Mesenchymal stem cell (in vitro differentiated cells and primary cell): Measurements from ENCODE around the gene PGA5.
A peak's percentile ranks its signal among the peaks of the same experiment; 100 is the strongest.

ENCODE experiments used
- DNase-seq: peaks from one replicate; pipeline ENCODE4 v3.0.0-alpha.2; 2013
- H2AFZ ChIP-seq: one replicate; pipeline ENCODE4 v1.6.1; 2013; ENCODE audit warnings: low read depth, mild to moderate bottlenecking, control low read depth, inconsistent platforms, low read length, moderate library complexity
- H2AK5ac ChIP-seq: 2 replicates; pipeline ENCODE4 v1.6.1; 2013; ENCODE audit warnings: low read length, moderate library complexity, mild to moderate bottlenecking, inconsistent platforms; ENCODE audit not compliant: severe bottlenecking
- H2BK120ac ChIP-seq: one replicate; pipeline ENCODE4 v1.6.1; 2013; ENCODE audit warnings: low read depth, mild to moderate bottlenecking, inconsistent platforms, low read length, moderate library complexity
- H2BK12ac ChIP-seq, 2 experiments: one replicate each; pipeline ENCODE4 v1.6.1; 2013; ENCODE audit warnings: inconsistent platforms in 2 of 2, low read length in 2 of 2, mild to moderate bottlenecking in 2 of 2, moderate library complexity in 2 of 2, control low read depth in 1 of 2
- H2BK15ac ChIP-seq: one replicate; pipeline ENCODE4 v1.6.1; 2013; ENCODE audit warnings: mild to moderate bottlenecking, low read depth, inconsistent platforms; ENCODE audit not compliant: poor library complexity, severe bottlenecking
- H2BK5ac ChIP-seq: 2 replicates; pipeline ENCODE4 v1.6.1; 2013; ENCODE audit warnings: low read depth, mild to moderate bottlenecking, low read length, control low read depth, inconsistent platforms; ENCODE audit not compliant: poor library complexity, severe bottlenecking
- H3K14ac ChIP-seq, 2 experiments: one replicate each; pipeline ENCODE4 v1.6.1; 2013; ENCODE audit warnings: inconsistent platforms in 2 of 2, low read length in 2 of 2, control low read depth in 1 of 2, mild to moderate bottlenecking in 1 of 2, moderate library complexity in 1 of 2
- H3K18ac ChIP-seq, 2 experiments: one replicate each; pipeline ENCODE4 v1.6.1; 2013; ENCODE audit warnings: inconsistent platforms in 2 of 2, low read length in 2 of 2, control low read depth in 1 of 2, low read depth in 1 of 2, mild to moderate bottlenecking in 1 of 2
- H3K23ac ChIP-seq, 2 experiments: one replicate each; pipeline ENCODE4 v1.6.1; 2013; ENCODE audit warnings: inconsistent platforms in 2 of 2, low read length in 2 of 2, mild to moderate bottlenecking in 2 of 2, moderate library complexity in 2 of 2, control low read depth in 1 of 2
- H3K27ac ChIP-seq: 2 replicates; pipeline ENCODE4 v1.5.1; 2013; ENCODE audit warnings: mild to moderate bottlenecking, moderate library complexity, low read length, control low read depth, inconsistent platforms; ENCODE audit not compliant: poor library complexity, severe bottlenecking
- H3K27me3 ChIP-seq, 2 experiments: 2 replicates each; pipeline versions ENCODE4 v1.6.1 to v1.7.0; 2013; ENCODE audit warnings: low read length in 2 of 2, mild to moderate bottlenecking in 2 of 2, moderate library complexity in 2 of 2, control low read depth in 1 of 2, inconsistent platforms in 1 of 2; ENCODE audit not compliant: control insufficient read depth in 1 of 2, insufficient read depth in 1 of 2
- H3K36me3 ChIP-seq, 2 experiments: 2 replicates each; pipeline versions ENCODE4 v1.6.1 to v1.7.0; 2013; ENCODE audit warnings: low read length in 2 of 2, control low read depth in 1 of 2, inconsistent platforms in 1 of 2, low read depth in 1 of 2, mild to moderate bottlenecking in 1 of 2; ENCODE audit not compliant: insufficient read depth in 2 of 2, control insufficient read depth in 1 of 2
- H3K4ac ChIP-seq, 2 experiments: one replicate each; pipeline ENCODE4 v1.6.1; 2013; ENCODE audit warnings: inconsistent platforms in 2 of 2, low read length in 2 of 2, mild to moderate bottlenecking in 2 of 2, moderate library complexity in 2 of 2, control low read depth in 1 of 2, low read depth in 1 of 2
- H3K4me1 ChIP-seq: 2 replicates; pipeline ENCODE4 v1.6.1; 2013; ENCODE audit warnings: low read depth, low read length, control low read depth; ENCODE audit not compliant: control insufficient read depth, insufficient read depth
- H3K4me2 ChIP-seq: 2 replicates; pipeline ENCODE4 v1.6.1; 2013; ENCODE audit warnings: low read length, mild to moderate bottlenecking, inconsistent platforms; ENCODE audit not compliant: poor library complexity, severe bottlenecking
- H3K4me3 ChIP-seq, 2 experiments: 2 replicates each; pipeline versions ENCODE4 v1.5.1 to v1.7.0; 2013; ENCODE audit warnings: low read length in 2 of 2, mild to moderate bottlenecking in 2 of 2, control low read depth in 1 of 2, low read depth in 1 of 2; ENCODE audit not compliant: insufficient read depth in 1 of 2
- H3K79me1 ChIP-seq: replicated peaks from 2 replicates; pipeline ENCODE4 v1.6.1; 2013; ENCODE audit warnings: mild to moderate bottlenecking, control low read depth, low read length, inconsistent platforms; ENCODE audit not compliant: poor library complexity, severe bottlenecking
- H3K9ac ChIP-seq: 2 replicates; pipeline ENCODE4 v1.7.0; 2013; ENCODE audit warnings: mild to moderate bottlenecking, low read length, moderate library complexity
- H3K9me3 ChIP-seq: 2 replicates; pipeline ENCODE4 v1.7.0; 2013; ENCODE audit warnings: mild to moderate bottlenecking, low read length; ENCODE audit not compliant: control insufficient read depth
- H4K8ac ChIP-seq: one replicate; pipeline ENCODE4 v1.6.1; 2013; ENCODE audit warnings: inconsistent platforms, mild to moderate bottlenecking, low read length, moderate library complexity
- H4K91ac ChIP-seq: one replicate; pipeline ENCODE4 v1.6.1; 2013; ENCODE audit warnings: mild to moderate bottlenecking, low read length, inconsistent platforms
- WGBS: methylation state at CpG from one replicate; pipeline ENCODE4 v1.1.7; 2013; ENCODE audit warnings: mixed read lengths; 5-methylcytosine and 5-hydroxymethylcytosine counted together

The PGA5 gene

DNA sequence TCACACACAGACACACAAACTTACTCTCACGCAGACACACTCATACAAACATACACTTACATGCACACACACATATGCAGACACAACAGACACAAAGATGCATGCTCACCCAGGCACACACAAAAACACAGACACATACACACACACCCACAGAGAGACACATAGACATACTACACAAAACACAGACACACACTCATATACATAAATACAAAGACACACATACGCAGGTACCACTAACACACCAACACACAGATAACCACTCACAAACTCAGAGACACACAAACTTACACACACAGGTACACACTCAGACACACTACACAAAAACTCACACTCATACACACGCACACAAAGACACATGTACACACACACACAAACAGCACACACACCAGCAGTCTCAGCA is 31.8 kb downstream of the PGA5 start:
- no peak overlapping the region for H2BK5ac ChIP-seq
- no peaks in the 10 kb centered on the region for H3K9me3 ChIP-seq
- H2AFZ ChIP-seq = no peak overlapping the region
- H3K79me1 ChIP-seq = no peaks in the 10 kb centered on the region
- no peaks in the 10 kb centered on the region for H3K27me3 ChIP-seq
- H3K4me1 ChIP-seq = peaks cover 5% of the 10 kb centered on the region
- H4K91ac ChIP-seq = no peak overlapping the region
- no peak overlapping the region for H2BK120ac ChIP-seq
- H2BK15ac ChIP-seq = no peak overlapping the region
- H3K36me3 ChIP-seq = peaks cover 43 to 65% of the 10 kb centered on the region in 2 experiments
- H4K8ac ChIP-seq = no peak overlapping the region
- no peak overlapping the region for H3K18ac ChIP-seq
- H3K27ac ChIP-seq = no peak overlapping the region
- DNase-seq = no peak
- WGBS = 94% methylated on average over 3 of the region's 3 CpGs
- H3K4ac ChIP-seq = no peak overlapping the region
- H2BK12ac ChIP-seq = no peak overlapping the region
- no peak overlapping the region for H3K4me2 ChIP-seq
- no peak overlapping the region for H3K4me3 ChIP-seq
- no peak overlapping the region for H2AK5ac ChIP-seq
- H3K14ac ChIP-seq = no peak overlapping the region
- H3K9ac ChIP-seq = no peak overlapping the region
- no peak overlapping the region for H3K23ac ChIP-seq

DNA sequence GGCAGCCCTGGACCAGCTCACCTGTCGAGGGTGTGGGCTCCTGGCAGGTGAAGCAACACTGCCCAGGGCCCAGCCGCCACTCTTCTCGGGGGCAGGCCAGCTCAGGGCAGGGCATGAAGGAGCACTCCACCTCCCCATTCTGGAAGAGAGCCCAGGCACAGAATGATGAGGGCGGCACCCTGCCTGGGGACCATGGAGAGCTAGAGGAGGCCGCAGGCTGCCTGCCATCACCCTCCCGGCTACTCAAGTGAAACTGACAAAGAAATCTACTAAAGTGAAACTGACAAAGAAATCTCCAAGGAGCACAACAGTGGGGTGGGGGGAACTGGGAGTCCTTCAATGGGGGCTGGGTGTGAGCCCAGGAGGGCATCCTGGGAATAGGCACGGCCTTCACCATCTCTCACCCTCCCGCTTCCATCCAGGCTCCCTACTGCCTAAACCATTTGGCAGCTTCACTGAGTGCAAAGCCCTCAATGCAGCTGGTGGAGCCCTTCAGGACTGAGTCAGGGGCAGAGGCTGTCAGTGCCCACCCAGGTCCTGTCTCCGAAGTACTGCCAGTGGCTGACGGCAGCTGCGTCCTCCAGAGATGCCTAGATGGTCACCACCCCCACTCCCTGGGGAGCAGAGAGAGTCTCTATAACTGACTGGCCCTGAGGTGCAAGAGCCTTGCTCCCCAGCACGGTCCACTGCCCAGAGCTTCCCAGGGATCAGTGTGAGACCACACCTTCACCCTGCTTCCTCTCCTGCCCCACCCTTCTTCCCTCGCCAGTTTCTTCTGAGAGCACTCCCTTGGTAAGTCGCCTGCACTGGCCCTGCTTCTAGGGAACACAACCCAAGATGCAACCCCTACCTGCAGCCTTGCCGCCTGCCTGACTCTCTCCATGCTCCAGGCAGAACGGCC is 32.5 kb downstream of the PGA5 start:
- Histone ChIP-seq H4K8ac (no peak overlapping the region), H3K4ac (no peak overlapping the region), H3K4me3 (no peak overlapping the region), H3K27ac (no peak overlapping the region), H3K4me1 (peaks cover 5% of the 10 kb centered on the region), H2BK5ac (no peak overlapping the region), H3K79me1 (no peaks in the 10 kb centered on the region), H3K9ac (peak overlapping the region; percentile 20), H3K27me3 (no peaks in the 10 kb centered on the region), H2BK15ac (no peak overlapping the region), H3K4me2 (no peak overlapping the region), H2AK5ac (no peak overlapping the region), H3K23ac (no peak overlapping the region), H4K91ac (no peak overlapping the region), H2BK12ac (no peak overlapping the region), H2AFZ (no peak overlapping the region), H3K18ac (no peak overlapping the region), H3K36me3 (peaks cover 43 to 70% of the 10 kb centered on the region in 2 experiments), H3K9me3 (no peaks in the 10 kb centered on the region), H2BK120ac (no peak overlapping the region), H3K14ac (no peak overlapping the region)
- DNase-seq = no peak
- WGBS = 93% methylated on average over 15 of the region's 16 CpGs

DNA sequence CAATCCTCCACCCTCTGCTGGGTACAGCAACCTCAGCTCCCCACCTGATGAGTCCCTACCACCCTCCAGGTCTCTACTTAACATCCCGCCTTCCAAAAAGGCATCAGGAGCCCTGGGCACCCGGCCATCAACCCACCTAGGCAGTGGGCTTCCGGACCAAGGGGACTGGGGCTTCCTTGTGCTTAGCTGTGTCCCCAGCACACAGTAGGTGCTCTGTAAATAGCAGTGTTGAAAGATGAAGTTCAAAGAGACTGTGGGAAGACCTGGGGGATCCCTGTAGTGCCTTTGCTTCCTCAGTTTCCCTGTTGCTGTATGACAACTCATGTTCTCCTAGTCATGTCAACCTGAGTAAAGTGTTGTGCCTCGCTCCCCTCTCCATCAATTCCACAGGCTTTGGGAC is 33.1 kb downstream of the PGA5 start:
- DNase-seq = no peak
- no peak overlapping the region for H3K18ac ChIP-seq
- H3K14ac ChIP-seq = no peak overlapping the region
- no peaks in the 10 kb centered on the region for H3K79me1 ChIP-seq
- no peaks in the 10 kb centered on the region for H3K9me3 ChIP-seq
- H4K8ac ChIP-seq = no peak overlapping the region
- H2BK12ac ChIP-seq = no peak overlapping the region
- no peaks in the 10 kb centered on the region for H3K27me3 ChIP-seq
- H3K23ac ChIP-seq = no peak overlapping the region
- peaks cover 37 to 68% of the 10 kb centered on the region in 2 experiments for H3K36me3 ChIP-seq
- H3K4me2 ChIP-seq = no peak overlapping the region
- H2BK120ac ChIP-seq = no peak overlapping the region
- 98% methylated on average over 4 of the region's 4 CpGs for WGBS
- H3K4me3 ChIP-seq = no peak overlapping the region
- H3K27ac ChIP-seq = no peak overlapping the region
- no peak overlapping the region for H3K9ac ChIP-seq
- no peak overlapping the region for H2AK5ac ChIP-seq
- H2BK5ac ChIP-seq = no peak overlapping the region
- no peak overlapping the region for H4K91ac ChIP-seq
- H3K4ac ChIP-seq = no peak overlapping the region
- H3K4me1 ChIP-seq = peaks cover 5% of the 10 kb centered on the region
- H2AFZ ChIP-seq = no peak overlapping the region
- no peak overlapping the region for H2BK15ac ChIP-seq

DNA sequence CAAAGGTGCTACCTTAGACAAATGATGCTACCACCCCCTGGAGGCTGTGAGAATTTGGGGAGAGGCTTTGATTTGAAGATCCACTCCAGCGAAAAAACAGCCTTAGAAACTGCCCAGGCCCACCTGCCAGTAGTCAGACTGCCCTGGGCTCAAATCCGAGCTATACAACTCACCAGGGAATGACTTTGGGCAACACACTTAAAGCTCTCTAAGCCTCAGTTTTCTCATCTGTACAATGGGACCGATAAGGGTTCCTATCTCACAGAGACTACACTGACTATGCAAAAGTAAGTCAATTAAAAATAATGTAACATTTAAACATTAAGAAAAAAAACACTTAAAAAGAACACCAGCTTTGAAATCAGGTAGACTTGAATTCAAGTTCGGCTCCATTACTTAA is 34.2 kb downstream of the PGA5 start:
- peaks cover 5% of the 10 kb centered on the region for H3K4me1 ChIP-seq
- no peak overlapping the region for H3K18ac ChIP-seq
- no peak overlapping the region for H3K4me2 ChIP-seq
- H2BK15ac ChIP-seq = no peak overlapping the region
- no peak for DNase-seq
- H3K4ac ChIP-seq = no peak overlapping the region
- no peaks in the 10 kb centered on the region for H3K27me3 ChIP-seq
- H3K9me3 ChIP-seq = no peaks in the 10 kb centered on the region
- WGBS = 79% methylated on average over 3 of the region's 4 CpGs
- H3K9ac ChIP-seq = no peak overlapping the region
- H3K4me3 ChIP-seq = no peak overlapping the region
- H3K36me3 ChIP-seq = peaks cover 36 to 75% of the 10 kb centered on the region in 2 experiments
- H3K79me1 ChIP-seq = no peaks in the 10 kb centered on the region
- no peak overlapping the region for H4K91ac ChIP-seq
- H2AK5ac ChIP-seq = no peak overlapping the region
- H3K14ac ChIP-seq = no peak overlapping the region
- no peak overlapping the region for H3K27ac ChIP-seq
- no peak overlapping the region for H4K8ac ChIP-seq
- H2BK120ac ChIP-seq = no peak overlapping the region
- no peak overlapping the region for H2BK12ac ChIP-seq
- H2AFZ ChIP-seq = no peak overlapping the region
- H2BK5ac ChIP-seq = no peak overlapping the region
- no peak overlapping the region for H3K23ac ChIP-seq
